ENCODE measurements around the gene MAP3K14. TPM values are rescaled to one million over a fixed set of nuclear protein-coding genes. Genes with fewer than 3 reads are reported as not detected.
A peak's percentile ranks its signal among the peaks of the same experiment; 100 is the strongest.

Gene MAP3K14
- total RNA-seq, 1 experiment from 2014 or later = 58.3 TPM

GRCh38 chr17:45301674-45302073 is 15.1 kb downstream of the MAP3K14 start:
- peaks cover 28% of the 10 kb centered on the region for H4K20me1 ChIP-seq (ENCODE audit: insufficient read depth)
- no TSS peak for BruUV-seq (replicated peaks)

DNA sequence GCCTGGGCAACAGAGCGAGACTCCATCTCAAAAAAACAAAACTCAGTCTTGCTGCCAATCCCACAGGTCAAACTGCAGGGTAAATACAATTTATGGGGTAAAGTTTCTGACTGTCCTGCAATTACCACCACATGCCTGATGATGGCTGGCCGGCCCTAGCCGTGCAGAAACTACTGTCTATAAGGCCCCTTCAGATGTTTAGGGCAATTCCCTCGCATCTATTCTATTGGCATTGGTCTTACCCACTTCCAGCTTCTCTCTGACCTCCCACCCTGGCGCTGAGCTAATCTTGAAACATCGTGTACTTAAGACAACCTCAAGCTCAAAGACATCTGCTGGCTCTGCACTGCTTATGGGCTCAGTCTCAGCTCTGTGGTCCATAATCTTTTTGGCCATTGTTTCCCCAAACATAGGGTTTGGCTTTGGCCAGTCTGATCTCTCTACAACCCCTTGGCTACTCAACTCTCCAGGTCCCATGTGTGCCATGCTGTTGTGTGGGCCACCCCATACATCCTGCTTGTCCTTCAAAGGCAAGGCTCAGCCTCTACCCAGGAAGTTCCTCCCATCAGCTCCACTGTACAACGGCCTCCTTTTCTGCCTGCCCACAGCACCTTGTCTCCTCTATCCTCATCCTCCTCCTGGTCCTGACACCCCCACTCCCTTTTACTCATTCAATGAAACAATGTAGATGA is 16.6 kb downstream of the MAP3K14 start:
- Histone ChIP-seq H3K9me2 (ENCODE audit: insufficient read depth) (no peaks in the 10 kb centered on the region), H3K4me3 (no peak overlapping the region), H3K4me2 (no peak overlapping the region), H3K27me3 (ENCODE audit: insufficient read depth, low read depth) (no peaks in the 10 kb centered on the region), H3K4me1 (replicated peaks; ENCODE audit: insufficient read depth) (peaks cover 30% of the 10 kb centered on the region), H3K36me3 (ENCODE audit: low read depth) (peaks cover 35% of the 10 kb centered on the region; the same call in 1 of the 2 replicates), H2AFZ (no peak overlapping the region), H3F3A (ENCODE audit: insufficient read depth, low read depth) (peaks cover 78% of the 10 kb centered on the region), H3K9me3 (ENCODE audit: insufficient read depth, low read depth) (no peaks in the 10 kb centered on the region), H4K20me1 (ENCODE audit: insufficient read depth) (peaks cover 15% of the 10 kb centered on the region), H3K27ac (no peak overlapping the region), H3K79me2 (ENCODE audit: low read depth) (peaks cover 100% of the 10 kb centered on the region)
- DNase-seq = no peak
- no TSS peak for BruUV-seq (replicated peaks)
- CTCF ChIA-PET = no interaction called here
- POLR2A ChIA-PET (ENCODE audit: unreplicated experiment) = no interaction called here
- TF ChIP-seq EZH2 (IDR thresholded peaks at IDR 0.05; ENCODE audit: low read depth) (no peak), CTCF (conservative IDR thresholded peaks at IDR 0.05) (no peak)
- intact Hi-C loops (cut with micrococcal nuclease; ENCODE audit: unreplicated experiment) = no loop called here

More at GRCh38 chr17:45301674-45302073, 15.1 kb downstream of the MAP3K14 start:
- no peaks in the 10 kb centered on the region for H3K9me2 ChIP-seq (ENCODE audit: insufficient read depth)
- DNase-seq = no peak
- peaks cover 16% of the 10 kb centered on the region for H3K4me1 ChIP-seq (replicated peaks; ENCODE audit: insufficient read depth)
- H3K27me3 ChIP-seq (ENCODE audit: insufficient read depth, low read depth) = no peaks in the 10 kb centered on the region
- H2AFZ ChIP-seq = no peak overlapping the region
- no peak for TF ChIP-seq CTCF (conservative IDR thresholded peaks at IDR 0.05)
- TF ChIP-seq EZH2 (IDR thresholded peaks at IDR 0.05; ENCODE audit: low read depth) = no peak
- intact Hi-C loops (cut with micrococcal nuclease; ENCODE audit: unreplicated experiment) = no loop called here
- no peak overlapping the region for H3K27ac ChIP-seq
- H3K4me2 ChIP-seq = no peak overlapping the region
- peaks cover 100% of the 10 kb centered on the region for H3K79me2 ChIP-seq (ENCODE audit: low read depth)
- H3K4me3 ChIP-seq = no peak overlapping the region
- H3K9me3 ChIP-seq (ENCODE audit: insufficient read depth, low read depth) = no peaks in the 10 kb centered on the region
- peaks cover 39% of the 10 kb centered on the region for H3K36me3 ChIP-seq (ENCODE audit: low read depth)
- ChIA-PET POLR2A (ENCODE audit: unreplicated experiment) (no interaction called here), CTCF (interaction anchor here (0.7 kb wide), 2 partner anchors 11 to 166 kb away, joined by 4 to 5 read pairs; partner anchors contain the start of gene ACBD4)
- H3F3A ChIP-seq (ENCODE audit: insufficient read depth, low read depth) = peaks cover 74% of the 10 kb centered on the region

DNA sequence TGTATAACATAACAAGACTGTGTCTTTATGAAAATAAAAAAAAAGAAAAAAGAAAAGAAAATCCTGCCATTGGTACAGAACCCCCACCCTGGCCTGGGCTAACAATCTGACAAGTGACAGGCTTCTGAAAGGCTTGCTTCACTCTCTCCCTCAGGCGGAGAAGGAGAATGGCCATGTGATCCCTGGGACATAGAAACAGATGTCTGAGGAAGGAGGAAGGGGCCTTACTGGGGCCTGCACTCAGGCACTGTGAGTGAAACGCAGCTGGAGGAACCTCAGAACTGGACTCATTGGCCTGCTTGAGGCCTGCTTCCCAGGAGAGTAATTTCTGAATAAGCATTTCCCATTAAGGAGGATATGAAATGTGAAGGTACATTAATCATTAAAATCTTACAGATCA is 17.5 kb downstream of the MAP3K14 start:
- TF ChIP-seq CTCF (conservative IDR thresholded peaks at IDR 0.05) = no peak
- no peak for TF ChIP-seq EZH2 (IDR thresholded peaks at IDR 0.05; ENCODE audit: low read depth)
- no peaks in the 10 kb centered on the region for H3K9me3 ChIP-seq (ENCODE audit: insufficient read depth, low read depth)
- BruUV-seq (replicated peaks) = no TSS peak
- no peak overlapping the region for H2AFZ ChIP-seq
- H3K79me2 ChIP-seq (ENCODE audit: low read depth) = peaks cover 100% of the 10 kb centered on the region
- POLR2A ChIA-PET (ENCODE audit: unreplicated experiment) = no interaction called here
- peaks cover 78% of the 10 kb centered on the region for H3F3A ChIP-seq (ENCODE audit: insufficient read depth, low read depth)
- CTCF ChIA-PET = no interaction called here
- H3K4me2 ChIP-seq = no peak overlapping the region
- H4K20me1 ChIP-seq (ENCODE audit: insufficient read depth) = peaks cover 15% of the 10 kb centered on the region
- no peak for DNase-seq
- H3K4me1 ChIP-seq (replicated peaks; ENCODE audit: insufficient read depth) = peaks cover 39% of the 10 kb centered on the region
- H3K27ac ChIP-seq = peak overlapping the region; percentile 24; the same call in 1 of the 2 replicates
- intact Hi-C loops (cut with micrococcal nuclease; ENCODE audit: unreplicated experiment) = no loop called here
- H3K9me2 ChIP-seq (ENCODE audit: insufficient read depth) = no peaks in the 10 kb centered on the region
- peaks cover 33% of the 10 kb centered on the region for H3K36me3 ChIP-seq (ENCODE audit: low read depth)
- no peaks in the 10 kb centered on the region for H3K27me3 ChIP-seq (ENCODE audit: insufficient read depth, low read depth)
- H3K4me3 ChIP-seq = no peak overlapping the region
